Measurements from ENCODE around the gene NOX1.
"Not testable (repeated sequence)": the region's sequence is repeated elsewhere in the genome, so short reads cannot be mapped to it uniquely, and the experiment has no call there.

The NOX1 gene

DNA sequence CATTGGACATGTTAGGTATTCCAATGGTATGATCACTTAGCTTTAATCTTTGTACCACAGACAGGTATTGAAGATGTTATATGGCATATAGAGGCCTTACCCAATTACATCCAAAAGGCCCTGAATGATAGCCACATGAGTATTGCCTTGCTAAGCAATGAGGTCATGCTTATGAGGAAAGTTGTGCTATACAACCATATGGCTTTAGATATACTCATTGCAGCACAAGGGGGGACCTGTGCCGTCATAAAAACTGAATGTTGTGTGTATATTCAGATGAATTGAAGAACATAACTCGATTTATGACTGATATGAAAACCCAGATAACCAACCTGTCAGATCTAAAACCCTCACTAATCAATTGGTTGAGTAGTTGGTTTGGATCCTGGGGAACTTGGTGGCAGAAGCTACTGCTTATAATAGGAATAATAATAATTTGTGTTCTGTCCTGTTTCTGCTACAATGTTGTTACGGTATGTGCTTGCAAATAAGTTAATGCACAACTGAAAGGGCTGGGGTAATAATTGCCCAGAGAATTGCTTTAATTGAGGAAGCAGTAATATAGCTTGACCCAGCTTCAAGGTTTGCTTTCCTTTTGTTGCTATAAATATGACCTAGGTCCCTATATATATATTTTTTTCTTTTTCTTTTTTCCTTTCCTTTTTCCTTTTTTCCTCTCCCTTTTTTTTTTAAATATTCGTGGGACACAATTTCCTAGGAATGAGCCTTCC is 75.5 kb downstream of the NOX1 start:
- no peak overlapping the region for H3K4me3 ChIP-seq
- no peak for DNase-seq (ENCODE audit: low spot score)
- H3K27ac ChIP-seq: no peak overlapping the region
- TF ChIP-seq, protein P1, sequence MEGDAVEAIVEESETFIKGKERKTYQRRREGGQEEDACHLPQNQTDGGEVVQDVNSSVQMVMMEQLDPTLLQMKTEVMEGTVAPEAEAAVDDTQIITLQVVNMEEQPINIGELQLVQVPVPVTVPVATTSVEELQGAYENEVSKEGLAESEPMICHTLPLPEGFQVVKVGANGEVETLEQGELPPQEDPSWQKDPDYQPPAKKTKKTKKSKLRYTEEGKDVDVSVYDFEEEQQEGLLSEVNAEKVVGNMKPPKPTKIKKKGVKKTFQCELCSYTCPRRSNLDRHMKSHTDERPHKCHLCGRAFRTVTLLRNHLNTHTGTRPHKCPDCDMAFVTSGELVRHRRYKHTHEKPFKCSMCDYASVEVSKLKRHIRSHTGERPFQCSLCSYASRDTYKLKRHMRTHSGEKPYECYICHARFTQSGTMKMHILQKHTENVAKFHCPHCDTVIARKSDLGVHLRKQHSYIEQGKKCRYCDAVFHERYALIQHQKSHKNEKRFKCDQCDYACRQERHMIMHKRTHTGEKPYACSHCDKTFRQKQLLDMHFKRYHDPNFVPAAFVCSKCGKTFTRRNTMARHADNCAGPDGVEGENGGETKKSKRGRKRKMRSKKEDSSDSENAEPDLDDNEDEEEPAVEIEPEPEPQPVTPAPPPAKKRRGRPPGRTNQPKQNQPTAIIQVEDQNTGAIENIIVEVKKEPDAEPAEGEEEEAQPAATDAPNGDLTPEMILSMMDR (IDR thresholded peaks at IDR 0.05): no peak

DNA sequence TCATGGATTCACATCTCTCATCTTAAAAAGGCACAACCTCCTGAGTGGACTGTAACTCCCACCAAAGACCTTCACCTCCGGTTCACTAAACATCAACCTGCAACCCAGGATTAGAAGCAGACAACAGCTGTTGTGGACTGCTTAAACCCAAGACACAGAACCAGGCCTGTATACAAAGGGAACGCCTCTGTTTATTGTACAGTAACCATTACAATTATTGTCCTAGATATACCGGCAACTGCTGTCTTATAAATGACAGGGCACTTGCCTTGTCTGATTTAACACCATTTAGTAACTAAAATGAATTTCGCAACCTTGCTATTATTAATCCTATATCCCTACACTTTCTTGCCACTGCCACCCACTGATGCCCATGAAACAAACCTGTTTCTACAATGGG is 76.8 kb downstream of the NOX1 start:
- no peak overlapping the region for H3K4me3 ChIP-seq
- DNase-seq (ENCODE audit: low spot score): no peak
- TF ChIP-seq, protein P1 (IDR thresholded peaks at IDR 0.05): no peak
- no peak overlapping the region for H3K27ac ChIP-seq

DNA sequence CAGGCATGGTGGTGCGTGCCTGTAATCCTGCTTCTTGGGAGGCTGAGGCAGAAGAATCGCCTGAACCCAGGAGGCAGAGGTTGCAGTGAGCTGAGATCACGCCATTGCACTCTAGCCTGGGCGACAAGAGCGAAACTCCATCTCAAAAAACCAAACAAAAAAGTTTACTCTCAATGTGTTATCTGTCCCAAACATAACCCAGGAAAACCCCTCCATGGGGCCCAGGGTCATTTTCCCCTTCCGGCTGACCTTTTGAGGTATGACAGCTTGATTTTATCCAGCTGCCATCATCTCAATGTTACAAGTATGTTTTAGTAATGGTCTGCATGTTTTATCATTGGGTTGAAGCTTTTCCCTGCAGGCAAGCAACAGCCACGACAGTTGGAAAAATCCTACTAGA is 77.8 kb downstream of the NOX1 start:
- not testable (repeated sequence) for DNase-seq (ENCODE audit: low spot score); H3K27ac ChIP-seq; H3K4me3 ChIP-seq

All from coronary artery (tissue), 2 donors.